GM12878 (cell line): ENCODE measurements around the gene MSX1. TPM values are rescaled to one million over a fixed set of nuclear protein-coding genes. Genes with fewer than 3 reads are reported as not detected.

Source experiments
- ATAC-seq: fragments of 200-7000 bp; cut with Tn5 transposase; 3 replicates; pipeline ENCODE4 v1.9.1; 2020; ENCODE audit warnings: mild to moderate bottlenecking, moderate library complexity
- BruUV-seq: library from RNA; stranded (reverse); fragments of 400-500 nt; replicated peaks from 2 replicates; lab custom pipeline; 2021; lab: Mats Ljungman, UMichigan
- CTCF ChIA-PET: fragments of 300-600 bp; sonication (Branson Sonifier 250); formaldehyde crosslinking; extraction: SDS; loops from one replicate; lab custom pipeline; 2021; ENCODE audit warnings: inconsistent platforms; lab: Yijun Ruan, JAX
- POLR2A ChIA-PET: fragments of 350-600 bp; formaldehyde crosslinking; extraction: SDS; loops from one replicate; lab custom pipeline; 2021; ENCODE audit warnings: inconsistent platforms; lab: Charles Lee
- RAD21 ChIA-PET: fragments of 300-600 bp; sonication (Branson Sonifier 250); formaldehyde crosslinking; loops from one replicate; lab custom pipeline; 2023; ENCODE audit warnings: antibody characterized with exemption; ENCODE audit not compliant: unreplicated experiment; lab: Charles Lee
- SMC1A ChIA-PET: fragments of 300-600 bp; sonication (Branson Sonifier 250); formaldehyde crosslinking; loops from one replicate; lab custom pipeline; 2023; ENCODE audit not compliant: unreplicated experiment, uncharacterized antibody; lab: Charles Lee
- DNase-seq: peaks from one replicate; pipeline ENCODE4 v3.0.0-alpha.2; 2011; ENCODE audit warnings: low read depth, low spot score
- FAIRE-seq: peaks from 3 replicates; lab custom pipeline; 2011; peaks lifted over from hg19 to GRCh38; lab: Jason Lieb, UNC
- H2AFZ ChIP-seq: 2 replicates; pipeline ENCODE4 v1.6.0; 2011; ENCODE audit warnings: low read depth, low read length, control low read depth; ENCODE audit not compliant: control insufficient read depth
- H3K27ac ChIP-seq: 2 replicates; pipeline ENCODE4 v1.5.1; 2011; ENCODE audit warnings: control low read depth; ENCODE audit not compliant: control insufficient read depth, insufficient read depth
- H3K27me3 ChIP-seq, 2 experiments: replicated peaks in 1 of 2; 2 replicates each; pipeline versions ENCODE4 v1.6.0 to v1.6.1; 2011; ENCODE audit warnings: low read length in 1 of 2; ENCODE audit not compliant: control insufficient read depth in 2 of 2, insufficient read depth in 2 of 2
- H3K36me3 ChIP-seq, 2 experiments: 2 replicates each; pipeline ENCODE4 v1.5.1; 2011; ENCODE audit warnings: low read length in 1 of 2; ENCODE audit not compliant: control insufficient read depth in 2 of 2, insufficient read depth in 2 of 2
- H3K4me1 ChIP-seq: 2 replicates; pipeline ENCODE4 v1.6.1; 2011; ENCODE audit warnings: mild to moderate bottlenecking, low read length, moderate library complexity, mixed read lengths; ENCODE audit not compliant: control insufficient read depth, insufficient read depth
- H3K4me2 ChIP-seq: 2 replicates; pipeline ENCODE4 v1.6.0; 2011; ENCODE audit warnings: control low read depth; ENCODE audit not compliant: control insufficient read depth, insufficient read depth
- H3K4me3 ChIP-seq: fragments of 200-600 bp; sonication (generic); 2 replicates; pipeline ENCODE4 v1.5.1; 2016
- H3K79me2 ChIP-seq: 2 replicates; pipeline ENCODE4 v1.6.0; 2011; ENCODE audit warnings: low read length; ENCODE audit not compliant: control insufficient read depth, insufficient read depth
- H3K9ac ChIP-seq: 2 replicates; pipeline ENCODE4 v1.8.0; 2011; ENCODE audit warnings: low read length, control low read depth, mixed read lengths; ENCODE audit not compliant: control insufficient read depth, insufficient read depth
- H3K9me3 ChIP-seq: replicated peaks from 3 replicates; pipeline ENCODE4 v1.5.1; 2011; ENCODE audit warnings: mild to moderate bottlenecking, low read length; ENCODE audit not compliant: control insufficient read depth, insufficient read depth
- H4K20me1 ChIP-seq: 2 replicates; pipeline ENCODE4 v1.6.0; 2011; ENCODE audit not compliant: control insufficient read depth, insufficient read depth
- BACH1 ChIP-seq: fragments of 450-650 bp; IDR thresholded peaks from 2 replicates; pipeline ENCODE4 v1.6.1; 2017; ENCODE audit warnings: mild to moderate bottlenecking, borderline replicate concordance
- BCL3 ChIP-seq: IDR thresholded peaks from 2 replicates; pipeline ENCODE4 v1.6.1; 2011; ENCODE audit warnings: borderline replicate concordance, low read depth, mild to moderate bottlenecking, moderate library complexity, low read length; ENCODE audit not compliant: insufficient read depth, poor library complexity, severe bottlenecking
- CHD4 ChIP-seq: fragments of 200-600 bp; sonication (generic); IDR thresholded peaks from 2 replicates; pipeline ENCODE4 v1.6.1; 2016; ENCODE audit warnings: mild to moderate bottlenecking
- CREB1 ChIP-seq: IDR thresholded peaks from 2 replicates; pipeline ENCODE4 v1.6.1; 2012; ENCODE audit warnings: low read depth, mild to moderate bottlenecking, inconsistent platforms
- NKRF ChIP-seq: fragments of 450-650 bp; conservative IDR thresholded peaks from 2 replicates; pipeline ENCODE4 v1.6.1; 2017; ENCODE audit warnings: mild to moderate bottlenecking, moderate library complexity
- SMARCA5 ChIP-seq: fragments of 450-650 bp; IDR thresholded peaks from 2 replicates; pipeline ENCODE4 v1.6.1; 2017; ENCODE audit warnings: mild to moderate bottlenecking
- TCF12 ChIP-seq: IDR thresholded peaks from 2 replicates; pipeline ENCODE4 v1.6.1; 2011; ENCODE audit warnings: low read depth, mild to moderate bottlenecking, low read length
- YBX1 ChIP-seq: fragments of 450-650 bp; IDR thresholded peaks from 2 replicates; pipeline ENCODE4 v1.6.1; 2016; ENCODE audit warnings: antibody characterized with exemption
- ZNF687 ChIP-seq: fragments of 450-650 bp; IDR thresholded peaks from 2 replicates; pipeline ENCODE4 v1.6.1; 2017; ENCODE audit warnings: mild to moderate bottlenecking, moderate library complexity
- WGBS: methylation state at CpG from one replicate; pipeline ENCODE4 v1.1.6; 2016; ENCODE audit warnings: low lambda C conversion rate; ENCODE audit not compliant: insufficient replicate concordance, insufficient coverage; ENCODE audit errors: missing lambda C conversion rate; 5-methylcytosine and 5-hydroxymethylcytosine counted together
- in situ Hi-C: fragments of 300-500 bp; cut with MboI; formaldehyde crosslinking; loops from 9 replicates; pipeline ENCODE4 v1.14.3; 2018; ENCODE audit warnings: mixed read lengths
- intact Hi-C: fragments of 100-400 bp; cut with micrococcal nuclease; formaldehyde crosslinking; loops from one replicate; pipeline ENCODE4 v1.14.2; 2022; ENCODE audit not compliant: unreplicated experiment
- polyA plus RNA-seq, 11 experiments: library from polyadenylated mRNA; depleted of rRNA in 4 of 11; unstranded in 6 of 11; stranded (reverse) in 5 of 11; fragments of >200 nt; fragmentation: Nextera tagmentation in 4 of 11; fragmentation: Illumina TruSeq in 1 of 11; extraction: Ambion mirVana in 4 of 11; extraction: Trizol in 1 of 11; gene quantifications; 1 replicate in 1 of 11; 2 replicates in 10 of 11; pipeline versions ENCODE4 v1.2.1 to v1.2.3, GENCODE V29; 2011 to 2016; ENCODE audit warnings: inconsistent platforms in 2 of 11, missing spikeins in 2 of 11, low read depth in 1 of 11
- total RNA-seq, 4 experiments: library from RNA; depleted of rRNA in 3 of 4; stranded (reverse); fragments of >200 nt in 3 of 4; fragmentation: Illumina TruSeq in 1 of 4; extraction: Trizol in 1 of 4; gene quantifications; 2 replicates each; pipeline versions ENCODE4 v1.2.1 to v1.2.3, GENCODE V29; 2013 to 2021

MSX1 gene
- total and polyA plus RNA-seq, 10 of the 15 experiments (the other 5 are each of a cell fraction or from before 2014, with no cell fraction given), result 0.04 to 0.56 (median 0.15) TPM; not detected in 2

- no peak for TF ChIP-seq ZNF687
- TF ChIP-seq BCL3, result no peak
- TF ChIP-seq, all 136 proteins: peak for 0
These were observed 10.5 kb downstream of the MSX1 start (continued) for GRCh38 chr4:4869731-4870571.

- H3K9ac ChIP-seq, result no peak overlapping the region
- 17% methylated on average over 26 of the region's 26 CpGs for WGBS
- H3K79me2 ChIP-seq, result no peaks in the 10 kb centered on the region
- H3K4me3 ChIP-seq, result no peak overlapping the region
- ChIA-PET POLR2A (no interaction called here), CTCF (no interaction called here), SMC1A (interaction anchor here (0.6 kb wide), 2 partner anchors 383 to 1088 kb away, joined by 3 read pairs; no protein-coding TSS in a partner anchor), RAD21 (no interaction called here)
- FAIRE-seq, result no peak
- H3K9me3 ChIP-seq, result no peaks in the 10 kb centered on the region; the same call in 2 of the 3 replicates
- no peak overlapping the region for H2AFZ ChIP-seq
- no peak for ATAC-seq
- H4K20me1 ChIP-seq, result no peaks in the 10 kb centered on the region; the same call in 1 of the 2 replicates
- no peak for DNase-seq
- H3K27me3 ChIP-seq, result peaks cover 18 to 38% of the 10 kb centered on the region in 2 experiments
- H3K4me2 ChIP-seq, result no peak overlapping the region
- no peaks in the 10 kb centered on the region for H3K36me3 ChIP-seq
- H3K27ac ChIP-seq, result no peak overlapping the region
- in situ Hi-C loops, result no loop called here
- H3K4me1 ChIP-seq, result no peaks in the 10 kb centered on the region
- no TSS peak for BruUV-seq
- intact Hi-C loops, result no loop called here
- TF ChIP-seq NKRF (no peak), CHD4 (no peak), BACH1 (no peak), YBX1 (no peak), CREB1 (no peak), SMARCA5 (no peak), TCF12 (no peak)
These were observed 11.2 kb downstream of the MSX1 start for GRCh38 chr4:4870576-4871241.
